Measurements from ENCODE around the gene CTBP1. TPM values are rescaled to one million over a fixed set of nuclear protein-coding genes. Genes with fewer than 3 reads are reported as not detected.

CTBP1 gene
- total RNA-seq, 3 donors from 2014 or later: 130 to 159 (median 133) TPM

- Histone ChIP-seq H3K27ac (peak overlapping the region; percentile 92 to 94), H3K4me1 (peaks cover 12 to 24% of the 10 kb centered on the region in 2 donors), H3K36me3 (no peaks in the 10 kb centered on the region), H3K27me3 (no peaks in the 10 kb centered on the region), H3K4me3 (no peak overlapping the region), H3K9me3 (no peaks in the 10 kb centered on the region)
- TF ChIP-seq CTCF (IDR thresholded peaks at IDR 0.05): no peak
- no peak for TF ChIP-seq POLR2A (IDR thresholded peaks at IDR 0.05)
- TF ChIP-seq POLR2AphosphoS5 (IDR thresholded peaks at IDR 0.05): no peak
- DNase-seq (ENCODE audit: low spot score in 2 of 2): no peak
- intact Hi-C loops (cut with DNase I; ENCODE audit: low total_unique reads): loop anchor here (1.0 kb wide), 1 partner anchor 38 kb away; the partner anchor contains the start of gene MAEA
Observed at GRCh38 chr4:1250921-1251772, 2.2 kb upstream of the CTBP1 start.

GRCh38 chr4:1250527-1250812 lies 1.5 kb upstream of the CTBP1 start:
- no peaks in the 10 kb centered on the region for H3K9me3 ChIP-seq
- DNase-seq (ENCODE audit: low spot score in 2 of 2): no peak
- H3K36me3 ChIP-seq: no peaks in the 10 kb centered on the region
- intact Hi-C loops (cut with DNase I; ENCODE audit: low total_unique reads): loop anchor here (1.0 kb wide), 1 partner anchor 39 kb away; the partner anchor contains the start of gene MAEA
- peaks cover 14 to 31% of the 10 kb centered on the region in 2 donors for H3K4me1 ChIP-seq
- TF ChIP-seq CTCF (IDR thresholded peaks at IDR 0.05): no peak
- no peak for TF ChIP-seq POLR2A (IDR thresholded peaks at IDR 0.05)
- no peak for TF ChIP-seq POLR2AphosphoS5 (IDR thresholded peaks at IDR 0.05)
- peak overlapping the region; percentile 92 to 94 for H3K27ac ChIP-seq
- H3K27me3 ChIP-seq: no peaks in the 10 kb centered on the region
- peak overlapping the region in 2 of 3 donors; percentile 60 to 93 for H3K4me3 ChIP-seq

- Histone ChIP-seq H3K27me3 (no peaks in the 10 kb centered on the region), H3K4me1 (peaks cover 20 to 37% of the 10 kb centered on the region in 2 donors), H3K36me3 (no peaks in the 10 kb centered on the region), H3K4me3 (peak overlapping the region; percentile 60 to 93 (median 77)), H3K9me3 (no peaks in the 10 kb centered on the region), H3K27ac (peak overlapping the region; percentile 92 to 94)
- TF ChIP-seq CTCF (IDR thresholded peaks at IDR 0.05): no peak
- TF ChIP-seq POLR2AphosphoS5 (IDR thresholded peaks at IDR 0.05): peak; percentile 6 to 27 (median 8)
- DNase-seq (ENCODE audit: low spot score in 2 of 2): no peak
- intact Hi-C loops (cut with DNase I; ENCODE audit: low total_unique reads): loop anchor here (1.0 to 5.0 kb wide), 2 partner anchors 39 to 83 kb away; partner anchors contain the start of gene MAEA
Observed at GRCh38 chr4:1249731-1250526, 999 bp upstream of the CTBP1 start.

- H3K4me3 ChIP-seq: peak overlapping the region; percentile 60 to 93 (median 77)
- TF ChIP-seq POLR2AphosphoS5 (IDR thresholded peaks at IDR 0.05) (no peak), CTCF (IDR thresholded peaks at IDR 0.05) (no peak), POLR2A (IDR thresholded peaks at IDR 0.05) (no peak)
- H3K36me3 ChIP-seq: no peaks in the 10 kb centered on the region
- no peaks in the 10 kb centered on the region for H3K9me3 ChIP-seq
- peak; percentile 76 to 79 for DNase-seq (ENCODE audit: low spot score in 2 of 2)
- no peaks in the 10 kb centered on the region for H3K27me3 ChIP-seq
- H3K4me1 ChIP-seq: peaks cover 25 to 42% of the 10 kb centered on the region in 2 donors
- intact Hi-C loops (cut with DNase I; ENCODE audit: low total_unique reads): loop anchor here (5.0 kb wide), 1 partner anchor 82 kb away; no protein-coding TSS in a partner anchor
- H3K27ac ChIP-seq: peak overlapping the region; percentile 92 to 94
Observed at GRCh38 chr4:1249148-1249730, 309 bp upstream of the CTBP1 start.

Measured in breast epithelium (tissue), 4 donors.